HG02678 (cell line): Measurements from ENCODE around the gene DNAJC5.
"Not testable (repeated sequence)": the region's sequence is repeated elsewhere in the genome, so short reads cannot be mapped to it uniquely, and the experiment has no call there.

ENCODE experiments used
- ATAC-seq: cut with Tn5 transposase; IDR thresholded peaks from one replicate; pipeline ENCODE4 v1.9.1; 2021; ENCODE audit warnings: mild to moderate bottlenecking, moderate library complexity; ENCODE audit not compliant: unreplicated experiment

DNAJC5 gene

GRCh38 chr20:63952769-63953168 is 57.8 kb downstream of the DNAJC5 start:
- no peak for ATAC-seq

- ATAC-seq = no peak
Measured at GRCh38 chr20:63953764-63954429, 59.0 kb downstream of the DNAJC5 start.

- peak; percentile 12 for ATAC-seq
Measured at GRCh38 chr20:63955281-63955826, 60.4 kb downstream of the DNAJC5 start.

GRCh38 chr20:63955827-63956663 is 61.1 kb downstream of the DNAJC5 start, which contains the start of gene UCKL1:
Gene UCKL1, minus strand, starts transcription at chr20:63956416. Its CDS starts 44 bp downstream, at chr20:63956372.
- ATAC-seq = peak; percentile 74

- peak; percentile 10 for ATAC-seq
Measured at GRCh38 chr20:63956664-63957003, 61.7 kb downstream of the DNAJC5 start.

GRCh38 chr20:63957004-63957689 is 62.2 kb downstream of the DNAJC5 start:
- ATAC-seq = no peak

GRCh38 chr20:63957690-63958441 is 62.9 kb downstream of the DNAJC5 start:
- no peak for ATAC-seq

GRCh38 chr20:63958471-63958870 is 63.5 kb downstream of the DNAJC5 start:
- no peak for ATAC-seq

GRCh38 chr20:63958964-63959698 is 64.2 kb downstream of the DNAJC5 start:
- no peak for ATAC-seq

- no peak for ATAC-seq
Measured at GRCh38 chr20:63959699-63960075, 64.8 kb downstream of the DNAJC5 start.

- not testable (repeated sequence) for ATAC-seq
Measured at GRCh38 chr20:63960654-63961621, 66.0 kb downstream of the DNAJC5 start.

- ATAC-seq = no peak
Measured at GRCh38 chr20:63961664-63962425, 66.9 kb downstream of the DNAJC5 start.

GRCh38 chr20:63962426-63963347 is 67.8 kb downstream of the DNAJC5 start:
- ATAC-seq = no peak

GRCh38 chr20:63963348-63963741 is 68.4 kb downstream of the DNAJC5 start:
- no peak for ATAC-seq

- ATAC-seq = no peak
Measured at GRCh38 chr20:63963784-63964301, 68.9 kb downstream of the DNAJC5 start.

- ATAC-seq = no peak
Measured at GRCh38 chr20:63964412-63964811, 69.5 kb downstream of the DNAJC5 start.
